Loucy (cell line): ENCODE data around the gene TMBIM6.
A peak's percentile ranks its signal among the peaks of the same experiment; 100 is the strongest.

Source experiments
- H2AFZ ChIP-seq: fragments of 200-600 bp; sonication (generic); 2 replicates; pipeline ENCODE4 v1.6.0; 2016; ENCODE audit warnings: antibody characterized with exemption, mild to moderate bottlenecking, low read length, moderate library complexity
- H3F3A ChIP-seq: fragments of 200-600 bp; 2 replicates; pipeline ENCODE4 v1.6.0; 2016; ENCODE audit warnings: antibody characterized with exemption, low read depth, mild to moderate bottlenecking
- H3K27me3 ChIP-seq: fragments of 200-600 bp; sonication (generic); 2 replicates; pipeline ENCODE4 v1.6.1; 2014; ENCODE audit warnings: low read length, mild to moderate bottlenecking; ENCODE audit not compliant: insufficient read depth, poor library complexity, severe bottlenecking
- H3K36me3 ChIP-seq: fragments of 200-600 bp; sonication (generic); 2 replicates; pipeline ENCODE4 v1.6.1; 2016; ENCODE audit warnings: low read length; ENCODE audit not compliant: insufficient read depth
- H3K4me1 ChIP-seq: fragments of 200-600 bp; sonication (generic); 2 replicates; pipeline ENCODE4 v1.5.1; 2014; ENCODE audit warnings: low read length, mild to moderate bottlenecking; ENCODE audit not compliant: insufficient read depth, poor library complexity, severe bottlenecking
- H3K4me2 ChIP-seq: fragments of 200-600 bp; sonication (generic); 2 replicates; pipeline ENCODE4 v1.6.0; 2014; ENCODE audit warnings: antibody characterized with exemption, low read length, low read depth, mild to moderate bottlenecking; ENCODE audit not compliant: poor library complexity, severe bottlenecking
- H3K4me3 ChIP-seq: fragments of 200-600 bp; sonication (generic); 2 replicates; pipeline ENCODE4 v1.5.1; 2014; ENCODE audit warnings: low read length, mild to moderate bottlenecking, mixed read lengths; ENCODE audit not compliant: poor library complexity, severe bottlenecking
- H3K79me2 ChIP-seq: fragments of 200-600 bp; sonication (generic); 2 replicates; pipeline ENCODE4 v1.6.1; 2014; ENCODE audit warnings: low read length; ENCODE audit not compliant: insufficient read depth
- H3K9ac ChIP-seq: fragments of 200-600 bp; sonication (generic); 2 replicates; pipeline ENCODE4 v1.6.0; 2014; ENCODE audit warnings: mild to moderate bottlenecking, low read depth, low read length, moderate library complexity; ENCODE audit not compliant: poor library complexity, severe bottlenecking
- H3K9me2 ChIP-seq: fragments of 200-600 bp; sonication (generic); replicated peaks from 2 replicates; pipeline ENCODE4 v1.6.1; 2016; ENCODE audit warnings: low read depth, low read length, mixed read lengths
- H3K9me3 ChIP-seq: fragments of 200-600 bp; sonication (generic); 2 replicates; pipeline ENCODE4 v1.6.1; 2014; ENCODE audit warnings: mild to moderate bottlenecking, antibody characterized with exemption, low read length, low read depth; ENCODE audit not compliant: insufficient read depth
- H4K20me1 ChIP-seq: fragments of 200-600 bp; sonication (generic); 2 replicates; pipeline ENCODE4 v1.6.0; 2014; ENCODE audit warnings: antibody characterized with exemption, low read length, mild to moderate bottlenecking; ENCODE audit not compliant: insufficient read depth, poor library complexity, severe bottlenecking
- CTCF ChIP-seq: fragments of 200-600 bp; sonication (generic); conservative IDR thresholded peaks from 2 replicates; pipeline ENCODE4 v1.5.1; 2014; ENCODE audit warnings: mild to moderate bottlenecking, antibody characterized with exemption, low read length
- EZH2phosphoT487 ChIP-seq: fragments of 200-600 bp; IDR thresholded peaks from 2 replicates; pipeline ENCODE4 v1.6.1; 2018; ENCODE audit warnings: antibody characterized with exemption, mild to moderate bottlenecking, moderate library complexity, borderline replicate concordance

TMBIM6 gene

DNA sequence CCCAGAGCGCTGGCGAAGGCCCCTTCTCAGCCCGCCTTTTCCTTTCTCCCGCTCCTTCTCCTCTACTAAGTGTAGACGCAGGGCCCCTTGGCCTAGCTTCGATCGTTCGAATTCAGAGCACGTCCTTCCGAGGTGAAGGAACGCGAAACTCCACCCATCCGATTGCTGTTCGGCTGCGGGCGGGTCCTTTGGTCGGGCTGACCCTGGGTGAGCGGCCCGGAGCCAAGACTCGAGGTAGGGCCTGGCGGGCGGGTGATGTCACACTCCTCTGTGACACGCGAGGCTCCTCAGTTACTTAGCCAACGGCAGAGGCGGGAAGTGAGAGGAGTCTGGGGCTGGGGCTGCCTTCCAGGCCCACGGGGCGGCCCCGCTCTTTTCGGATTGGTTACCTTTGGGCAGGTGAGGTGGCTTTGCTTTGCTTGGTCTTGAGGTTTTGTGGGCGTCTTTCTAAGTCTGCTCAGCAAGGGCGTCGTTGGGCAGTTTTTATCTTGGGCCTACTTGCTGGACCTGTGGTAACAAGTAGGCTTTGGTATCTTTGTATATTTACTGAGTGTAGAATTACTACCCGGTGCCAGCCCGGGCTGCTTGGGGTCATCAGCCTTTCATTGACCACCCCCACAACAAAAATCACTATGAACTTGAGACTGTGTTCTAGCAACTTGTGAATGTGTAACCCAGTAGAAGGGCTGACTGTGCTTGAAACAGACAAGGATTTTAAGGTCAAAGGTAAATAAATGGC, 694 bp downstream of the TMBIM6 start:
- no peaks in the 10 kb centered on the region for H3K36me3 ChIP-seq
- peak overlapping the region; percentile 87 for H3K9ac ChIP-seq
- peak overlapping the region; percentile 27; the same call in 1 of the 2 replicates for H2AFZ ChIP-seq
- peaks cover 30% of the 10 kb centered on the region for H3K4me1 ChIP-seq
- H3K79me2 ChIP-seq = peaks cover 53% of the 10 kb centered on the region
- no peaks in the 10 kb centered on the region for H3K27me3 ChIP-seq
- H3K9me2 ChIP-seq = no peaks in the 10 kb centered on the region
- no peak for TF ChIP-seq EZH2phosphoT487
- TF ChIP-seq CTCF = no peak
- H3F3A ChIP-seq = peaks cover 4% of the 10 kb centered on the region; the same call in 1 of the 2 replicates
- no peaks in the 10 kb centered on the region for H3K9me3 ChIP-seq
- H3K4me2 ChIP-seq = peak overlapping the region; percentile 80
- peaks cover 51% of the 10 kb centered on the region for H4K20me1 ChIP-seq
- peak overlapping the region; percentile 88 for H3K4me3 ChIP-seq

- Histone ChIP-seq H3K79me2 (peaks cover 77% of the 10 kb centered on the region), H3K9ac (peak overlapping the region; percentile 87), H3K36me3 (no peaks in the 10 kb centered on the region), H3K4me1 (peaks cover 42% of the 10 kb centered on the region), H3K9me2 (no peaks in the 10 kb centered on the region), H3K9me3 (no peaks in the 10 kb centered on the region), H3K27me3 (no peaks in the 10 kb centered on the region), H2AFZ (no peak overlapping the region), H3K4me2 (peak overlapping the region; percentile 80), H3F3A (peaks cover 4% of the 10 kb centered on the region; the same call in 1 of the 2 replicates), H4K20me1 (peaks cover 74% of the 10 kb centered on the region), H3K4me3 (peak overlapping the region; percentile 88)
- TF ChIP-seq EZH2phosphoT487 (no peak), CTCF (no peak)
Observed at GRCh38 chr12:49744363-49744885, 3.1 kb downstream of the TMBIM6 start.

DNA sequence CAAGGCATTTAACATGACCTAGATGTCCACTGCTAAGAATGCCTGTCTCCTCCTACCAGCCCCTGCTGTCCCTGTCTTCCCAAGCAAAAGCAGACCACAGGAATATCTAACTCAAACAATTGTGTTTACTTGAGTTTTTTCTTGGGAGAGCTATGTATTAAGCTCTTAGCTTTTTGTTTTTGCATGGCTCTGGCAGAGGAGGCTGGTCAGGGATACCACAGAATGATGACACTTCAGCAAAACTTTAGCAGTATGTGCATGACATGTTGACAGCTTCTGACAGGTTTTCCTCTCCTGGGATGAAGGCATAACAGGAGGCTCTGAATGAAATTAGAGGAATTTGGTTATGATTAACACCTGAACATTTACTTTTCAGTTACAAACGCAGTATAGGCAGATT, 6.9 kb downstream of the TMBIM6 start:
- no peaks in the 10 kb centered on the region for H3K9me2 ChIP-seq
- H3K4me2 ChIP-seq = peak overlapping the region; percentile 80
- H3K79me2 ChIP-seq = peaks cover 100% of the 10 kb centered on the region
- H3K9ac ChIP-seq = no peak overlapping the region
- peaks cover 14% of the 10 kb centered on the region for H3K36me3 ChIP-seq
- peaks cover 97% of the 10 kb centered on the region for H4K20me1 ChIP-seq
- no peak overlapping the region for H2AFZ ChIP-seq
- peaks cover 54% of the 10 kb centered on the region for H3K4me1 ChIP-seq
- no peaks in the 10 kb centered on the region for H3K9me3 ChIP-seq
- peak overlapping the region; percentile 6 for H3K4me3 ChIP-seq
- no peaks in the 10 kb centered on the region for H3K27me3 ChIP-seq
- H3F3A ChIP-seq = no peaks in the 10 kb centered on the region
- no peak for TF ChIP-seq CTCF
- no peak for TF ChIP-seq EZH2phosphoT487
